HFFc6 (cell line): ENCODE measurements around the gene SHMT2. TPM values are rescaled to one million over a fixed set of nuclear protein-coding genes. Genes with fewer than 3 reads are reported as not detected.

ENCODE experiments used
- DNase-seq: peaks from one replicate; pipeline ENCODE4 v3.0.0-alpha.2; 2018
- H3K27ac Mint-ChIP-seq: 2 replicates; pipeline ENCODE4 v1.8.0; 2020; ENCODE audit warnings: mild to moderate bottlenecking, mixed read lengths
- H3K27me3 Mint-ChIP-seq: 2 replicates; pipeline ENCODE4 v1.8.0; 2021; ENCODE audit warnings: mild to moderate bottlenecking, moderate library complexity, mixed read lengths; ENCODE audit not compliant: insufficient read depth
- H3K36me3 Mint-ChIP-seq: 2 replicates; pipeline ENCODE4 v1.8.0; 2021; ENCODE audit warnings: low read depth, mixed read lengths
- H3K4me1 Mint-ChIP-seq: 2 replicates; pipeline ENCODE4 v1.8.0; 2020; ENCODE audit warnings: low read depth, mixed read lengths
- H3K4me3 Mint-ChIP-seq: 2 replicates; pipeline ENCODE4 v1.8.0; 2020; ENCODE audit warnings: mild to moderate bottlenecking, moderate library complexity, mixed read lengths
- H3K9me3 Mint-ChIP-seq: 2 replicates; pipeline ENCODE4 v1.8.0; 2020; ENCODE audit warnings: mild to moderate bottlenecking, mixed read lengths
- total RNA-seq, 6 experiments: library from RNA; stranded (reverse); fragmentation: NEBNext Ultra II Directional; extraction: Animal tissue kit (Norgen Biotek cat#: 25700); gene quantifications; 2 replicates in 1 of 6; 3 replicates in 5 of 6; pipeline ENCODE4 v1.2.3, GENCODE V29; 2021
- TF ChIP-seq, protein P1 (sequence below): fragments of 200-600 bp; sonication (generic); IDR thresholded peaks from 2 replicates; pipeline ENCODE4 v1.5.0; 2021; ENCODE audit warnings: antibody characterized with exemption, mild to moderate bottlenecking

The SHMT2 gene
- total RNA-seq, 6 experiments from 2014 or later = 112 to 127 (median 126) TPM

DNA sequence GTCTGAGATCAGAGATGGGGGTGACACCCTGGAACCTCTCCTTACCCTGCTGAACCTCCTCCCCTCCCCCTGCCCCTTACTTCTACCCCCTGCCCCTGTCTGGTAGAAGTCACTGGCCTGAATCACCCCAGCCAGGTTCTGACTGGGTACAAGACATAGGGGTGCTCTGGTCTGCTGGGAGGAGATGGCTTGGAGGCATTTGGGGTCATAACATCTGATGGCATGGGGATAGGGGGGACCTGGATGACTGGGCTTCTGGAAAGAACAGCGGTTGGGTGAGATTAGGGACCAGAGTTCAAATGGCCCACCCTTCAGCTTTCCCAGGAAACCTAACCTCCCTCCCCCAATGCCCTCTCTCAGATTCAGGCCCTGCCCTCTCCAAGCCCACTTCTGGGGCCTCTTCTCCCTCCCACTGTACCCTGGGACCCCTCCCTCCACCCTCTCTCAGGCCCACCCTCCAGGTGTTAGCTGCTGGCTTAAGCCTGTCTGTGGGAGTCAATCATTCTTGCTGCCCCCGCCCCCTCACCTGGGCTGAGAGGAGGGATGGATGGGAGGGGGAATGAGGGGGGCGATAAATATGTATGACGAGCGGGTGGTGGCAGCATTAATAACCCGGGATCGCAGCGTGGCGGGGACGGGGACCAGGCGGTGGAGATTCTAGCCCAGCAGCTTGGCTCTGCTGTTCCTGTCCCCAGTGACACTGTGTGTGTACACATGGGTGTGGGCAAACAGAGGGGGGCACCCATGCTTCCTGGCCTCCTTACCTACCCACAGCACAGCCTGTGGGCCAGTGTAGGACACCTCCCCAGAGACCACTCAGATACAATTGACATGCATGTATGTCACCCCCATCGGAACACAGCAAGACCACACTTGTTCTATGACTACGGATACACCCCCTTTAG lies 7.0 kb upstream of the SHMT2 start:
- no peaks in the 10 kb centered on the region for H3K9me3 Mint-ChIP-seq
- no peak overlapping the region for H3K27ac Mint-ChIP-seq
- H3K36me3 Mint-ChIP-seq = no peaks in the 10 kb centered on the region
- H3K4me1 Mint-ChIP-seq = peaks cover 23% of the 10 kb centered on the region
- DNase-seq = no peak
- H3K4me3 Mint-ChIP-seq = no peak overlapping the region
- TF ChIP-seq, protein P1, sequence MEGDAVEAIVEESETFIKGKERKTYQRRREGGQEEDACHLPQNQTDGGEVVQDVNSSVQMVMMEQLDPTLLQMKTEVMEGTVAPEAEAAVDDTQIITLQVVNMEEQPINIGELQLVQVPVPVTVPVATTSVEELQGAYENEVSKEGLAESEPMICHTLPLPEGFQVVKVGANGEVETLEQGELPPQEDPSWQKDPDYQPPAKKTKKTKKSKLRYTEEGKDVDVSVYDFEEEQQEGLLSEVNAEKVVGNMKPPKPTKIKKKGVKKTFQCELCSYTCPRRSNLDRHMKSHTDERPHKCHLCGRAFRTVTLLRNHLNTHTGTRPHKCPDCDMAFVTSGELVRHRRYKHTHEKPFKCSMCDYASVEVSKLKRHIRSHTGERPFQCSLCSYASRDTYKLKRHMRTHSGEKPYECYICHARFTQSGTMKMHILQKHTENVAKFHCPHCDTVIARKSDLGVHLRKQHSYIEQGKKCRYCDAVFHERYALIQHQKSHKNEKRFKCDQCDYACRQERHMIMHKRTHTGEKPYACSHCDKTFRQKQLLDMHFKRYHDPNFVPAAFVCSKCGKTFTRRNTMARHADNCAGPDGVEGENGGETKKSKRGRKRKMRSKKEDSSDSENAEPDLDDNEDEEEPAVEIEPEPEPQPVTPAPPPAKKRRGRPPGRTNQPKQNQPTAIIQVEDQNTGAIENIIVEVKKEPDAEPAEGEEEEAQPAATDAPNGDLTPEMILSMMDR = no peak
- H3K27me3 Mint-ChIP-seq = peaks cover 24% of the 10 kb centered on the region

DNA sequence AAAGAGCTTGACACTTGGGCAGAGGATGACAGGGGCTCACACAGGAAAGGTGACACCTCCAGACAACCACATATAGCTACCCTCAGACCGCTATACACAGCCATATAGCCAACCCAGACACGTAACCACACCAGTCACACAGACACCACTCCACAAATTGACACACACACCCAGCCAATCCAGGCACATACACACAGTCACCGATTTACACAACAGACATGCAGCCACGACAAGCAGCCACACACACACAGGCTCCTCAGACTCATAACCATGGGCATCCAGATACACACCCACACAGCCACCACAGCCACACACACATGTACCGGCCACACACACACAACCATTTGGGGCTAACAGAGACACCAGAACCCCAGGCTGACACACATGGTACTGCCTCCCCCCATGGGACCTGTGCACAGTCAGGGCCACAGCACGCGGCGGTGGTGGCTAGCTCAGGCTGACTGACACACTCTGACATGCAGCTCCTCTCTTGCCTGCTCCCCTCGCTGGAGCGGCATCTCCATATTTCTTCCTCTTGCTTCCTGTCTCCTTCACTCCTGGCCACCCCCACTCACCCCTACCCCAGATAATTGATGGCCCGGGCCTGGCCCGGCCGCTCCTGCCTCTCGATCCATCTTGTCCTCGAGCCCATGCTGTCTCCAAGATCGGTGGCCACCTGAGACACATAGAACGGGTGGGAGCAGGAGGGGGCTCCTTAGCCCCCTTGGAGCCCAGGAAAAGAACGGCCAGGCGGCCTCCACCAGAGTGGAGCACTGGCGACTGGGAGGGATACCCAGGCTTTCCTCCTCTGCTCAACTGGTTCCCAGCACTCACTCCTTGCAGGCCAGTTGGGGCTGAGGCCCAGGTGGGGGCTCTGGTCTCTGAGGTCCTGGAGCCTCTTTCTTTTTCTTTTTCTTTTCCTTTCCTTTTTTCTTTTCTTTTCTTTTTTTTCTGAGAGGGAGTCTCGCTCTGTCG lies 6.0 kb upstream of the SHMT2 start:
- Mint-ChIP-seq H3K4me1 (peaks cover 20% of the 10 kb centered on the region), H3K27me3 (peaks cover 21% of the 10 kb centered on the region), H3K4me3 (no peak overlapping the region), H3K36me3 (no peaks in the 10 kb centered on the region), H3K27ac (no peak overlapping the region), H3K9me3 (no peaks in the 10 kb centered on the region)
- TF ChIP-seq, protein P1 = no peak
- DNase-seq = no peak

DNA sequence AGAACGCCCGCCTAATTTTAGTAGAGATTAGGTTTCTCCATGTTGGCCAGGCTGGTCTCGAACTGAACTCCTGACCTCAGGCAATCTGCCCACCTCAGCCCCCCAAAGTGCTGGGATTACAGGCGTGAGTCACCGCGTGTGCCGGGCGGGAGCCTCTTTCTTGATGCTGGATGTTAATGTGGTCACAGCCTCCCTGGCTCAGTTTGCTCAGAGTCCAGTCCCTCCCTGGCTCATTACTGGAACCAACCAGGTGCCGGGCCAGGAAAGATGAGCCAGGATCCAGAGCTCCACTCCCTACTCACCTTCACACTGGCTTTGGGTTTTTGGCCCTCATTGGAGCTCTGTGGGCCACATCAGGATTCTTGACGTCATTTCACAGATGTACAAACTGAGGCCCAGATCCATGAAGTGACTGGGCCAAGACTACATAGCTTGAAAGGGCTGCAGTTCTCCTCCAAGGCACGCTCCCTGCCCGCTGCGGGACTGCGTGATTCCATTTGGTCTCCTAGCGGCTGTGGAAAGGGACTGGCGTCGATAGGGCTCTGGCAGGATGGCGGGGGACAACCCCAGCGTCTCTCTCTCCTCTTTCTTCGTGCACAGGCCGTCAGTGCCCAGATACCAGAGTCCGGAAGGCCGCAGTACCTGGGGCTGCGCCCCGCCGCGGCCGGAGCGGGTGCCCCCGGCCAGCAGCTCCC lies 5.1 kb upstream of the SHMT2 start:
- Mint-ChIP-seq H3K9me3 (no peaks in the 10 kb centered on the region), H3K27ac (no peak overlapping the region), H3K36me3 (no peaks in the 10 kb centered on the region), H3K4me1 (peaks cover 22% of the 10 kb centered on the region), H3K27me3 (peaks cover 14% of the 10 kb centered on the region), H3K4me3 (no peak overlapping the region)
- TF ChIP-seq, protein P1 = no peak
- no peak for DNase-seq

DNA sequence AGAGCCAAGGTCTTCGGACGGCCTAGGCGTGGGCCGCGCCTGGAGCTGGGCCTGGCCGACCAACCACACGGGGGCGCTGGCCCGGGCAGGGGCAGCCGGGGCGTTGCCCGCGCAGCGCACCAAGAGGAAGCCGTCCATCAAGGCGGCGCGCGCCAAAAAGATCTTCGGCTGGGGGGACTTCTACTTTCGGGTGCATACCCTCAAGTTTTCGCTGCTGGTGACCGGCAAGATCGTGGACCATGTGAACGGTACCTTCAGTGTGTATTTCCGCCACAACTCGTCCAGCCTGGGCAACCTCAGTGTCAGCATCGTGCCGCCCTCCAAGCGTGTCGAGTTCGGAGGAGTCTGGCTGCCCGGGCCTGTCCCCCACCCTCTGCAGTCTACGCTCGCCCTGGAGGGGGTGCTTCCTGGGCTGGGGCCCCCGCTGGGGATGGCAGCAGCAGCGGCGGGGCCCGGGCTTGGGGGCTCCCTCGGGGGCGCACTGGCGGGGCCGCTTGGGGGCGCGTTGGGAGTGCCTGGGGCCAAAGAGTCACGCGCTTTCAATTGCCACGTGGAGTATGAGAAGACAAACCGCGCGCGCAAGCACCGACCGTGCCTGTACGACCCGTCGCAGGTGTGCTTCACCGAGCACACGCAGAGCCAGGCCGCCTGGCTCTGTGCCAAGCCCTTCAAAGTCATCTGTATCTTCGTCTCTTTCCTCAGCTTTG lies 4.4 kb upstream of the SHMT2 start:
- Mint-ChIP-seq H3K9me3 (no peaks in the 10 kb centered on the region), H3K27ac (no peak overlapping the region), H3K36me3 (peaks cover 6% of the 10 kb centered on the region; the same call in 1 of the 2 replicates), H3K27me3 (peaks cover 14% of the 10 kb centered on the region), H3K4me3 (no peak overlapping the region), H3K4me1 (peaks cover 25% of the 10 kb centered on the region)
- TF ChIP-seq, protein P1 = peak; percentile 68
- no peak for DNase-seq
